Smooth muscle cell of the umbilical artery (primary cell): ENCODE results near the gene CES2. TPM values are rescaled to one million over a fixed set of nuclear protein-coding genes. Genes with fewer than 3 reads are reported as not detected.

Source experiments
- total RNA-seq: library from RNA; depleted of rRNA; stranded (reverse); fragments of >200 nt; gene quantifications from 2 replicates; pipeline ENCODE4 v1.2.3, GENCODE V29; 2014

Gene CES2
- 18.4 and 32.4 TPM in 2 replicates for total RNA-seq

DNA sequence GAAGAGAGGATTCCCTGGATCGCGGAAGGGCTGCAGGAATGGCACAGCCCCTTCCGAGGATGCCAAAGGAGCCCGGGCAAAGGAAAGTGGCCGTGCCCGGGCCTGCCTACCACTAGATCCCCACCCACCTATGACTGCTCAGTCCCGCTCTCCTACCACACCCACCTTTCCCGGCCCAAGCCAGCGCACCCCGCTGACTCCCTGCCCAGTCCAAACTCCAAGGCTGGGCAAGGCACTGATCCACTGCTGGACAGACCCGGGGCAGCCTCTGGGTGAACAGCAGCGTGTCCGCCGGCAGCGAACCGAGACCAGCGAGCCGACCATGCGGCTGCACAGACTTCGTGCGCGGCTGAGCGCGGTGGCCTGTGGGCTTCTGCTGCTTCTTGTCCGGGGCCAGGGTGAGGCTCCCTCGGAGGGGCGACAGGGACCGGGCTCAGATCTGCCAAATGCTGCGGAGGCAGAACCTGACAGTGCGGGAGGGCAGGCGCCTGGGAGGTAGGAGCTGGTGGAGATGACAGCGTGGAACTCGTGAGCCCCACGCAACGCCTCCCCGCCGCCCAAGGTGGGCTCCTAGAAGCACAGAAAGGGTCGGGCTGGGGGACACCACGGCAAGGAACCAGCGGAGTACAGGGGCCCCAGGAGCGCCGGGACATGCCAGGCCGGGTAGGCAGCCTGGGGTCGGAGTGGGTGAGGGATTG, at the start of gene CES2:
Gene CES2, plus strand, starts transcription at position 203 of the 698 bp plus-strand sequence. Its CDS starts 120 bp downstream, at position 323.

DNA sequence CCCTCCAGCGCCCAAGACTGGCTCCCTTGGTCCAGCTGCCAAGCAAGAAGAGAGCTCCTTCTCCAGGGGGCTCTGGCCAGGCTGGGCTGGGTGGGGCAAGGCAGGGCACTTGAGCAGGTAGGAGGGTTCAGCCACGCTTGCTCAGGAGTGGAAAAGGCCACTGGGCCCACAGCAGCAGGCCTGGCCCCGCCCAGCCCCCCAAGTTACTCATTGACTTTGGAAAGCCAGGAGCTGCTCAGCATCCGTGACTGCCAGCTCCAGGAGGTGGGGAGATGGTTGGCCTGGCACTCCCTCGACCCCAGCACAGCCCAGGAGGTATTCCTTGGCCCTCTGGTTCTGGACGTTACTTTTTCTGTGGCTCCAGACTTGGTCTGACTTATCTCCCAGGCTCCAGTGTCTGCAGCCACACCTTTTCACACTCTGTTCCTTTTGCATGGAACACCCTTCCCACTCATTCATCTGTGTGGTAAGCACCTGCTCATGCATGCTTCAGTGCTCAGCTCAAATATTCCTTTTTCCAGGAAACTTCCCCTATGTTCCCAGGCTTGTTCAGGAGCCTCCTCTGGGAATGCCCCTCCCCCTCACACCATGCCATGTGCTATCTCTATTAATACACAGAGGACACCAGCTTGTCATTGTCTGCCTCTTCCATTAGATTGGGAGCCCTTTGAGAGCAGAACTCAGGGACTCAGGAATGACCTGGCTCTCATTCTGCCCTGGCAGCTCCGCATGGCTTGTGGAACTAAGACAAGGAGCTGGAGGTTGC, 16.3 kb upstream of the CES2 start, which contains the start of gene CDH16:
Gene CDH16, minus strand, starts transcription at position 83 of the 766 bp plus-strand sequence. CDS start 820 bp downstream, outside the sequence.

DNA sequence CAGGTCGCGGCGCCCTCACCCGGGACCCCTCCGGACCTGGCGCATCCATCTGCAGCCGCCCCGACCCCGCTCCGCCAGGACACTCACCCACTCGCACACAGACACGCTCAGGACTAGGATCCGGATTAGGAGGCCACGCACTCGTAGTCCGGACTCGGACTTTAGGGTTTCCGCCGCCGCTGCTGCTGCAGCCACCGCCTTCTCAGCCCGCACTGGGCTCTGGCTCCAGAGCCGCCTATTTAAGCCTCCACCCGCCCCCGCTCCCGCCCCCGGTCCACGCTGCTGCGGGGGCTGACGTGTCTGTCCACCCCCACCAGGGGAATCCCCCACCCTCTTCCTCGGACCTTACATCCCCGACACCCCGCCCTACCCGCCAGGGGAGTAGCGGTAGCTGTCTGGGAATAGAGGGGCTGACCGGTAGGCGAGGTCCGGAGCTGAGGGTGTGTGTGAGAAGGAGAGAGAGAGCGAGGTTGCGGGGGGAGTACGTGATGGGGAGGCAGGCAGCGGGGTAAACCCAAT, 9.9 kb upstream of the CES2 start, which contains the start of gene RRAD:
Gene RRAD, minus strand, starts transcription at position 214 of the 519 bp plus-strand sequence. CDS start 356 bp downstream, outside the sequence.

GRCh38 chr16:66934138-66934838, 1.0 kb upstream of the CES2 start, which contains the start of gene CIAO2B:
TSS of gene CIAO2B (minus strand) at chr16:66934402. CDS start at chr16:66934364, 38 bp downstream.

DNA sequence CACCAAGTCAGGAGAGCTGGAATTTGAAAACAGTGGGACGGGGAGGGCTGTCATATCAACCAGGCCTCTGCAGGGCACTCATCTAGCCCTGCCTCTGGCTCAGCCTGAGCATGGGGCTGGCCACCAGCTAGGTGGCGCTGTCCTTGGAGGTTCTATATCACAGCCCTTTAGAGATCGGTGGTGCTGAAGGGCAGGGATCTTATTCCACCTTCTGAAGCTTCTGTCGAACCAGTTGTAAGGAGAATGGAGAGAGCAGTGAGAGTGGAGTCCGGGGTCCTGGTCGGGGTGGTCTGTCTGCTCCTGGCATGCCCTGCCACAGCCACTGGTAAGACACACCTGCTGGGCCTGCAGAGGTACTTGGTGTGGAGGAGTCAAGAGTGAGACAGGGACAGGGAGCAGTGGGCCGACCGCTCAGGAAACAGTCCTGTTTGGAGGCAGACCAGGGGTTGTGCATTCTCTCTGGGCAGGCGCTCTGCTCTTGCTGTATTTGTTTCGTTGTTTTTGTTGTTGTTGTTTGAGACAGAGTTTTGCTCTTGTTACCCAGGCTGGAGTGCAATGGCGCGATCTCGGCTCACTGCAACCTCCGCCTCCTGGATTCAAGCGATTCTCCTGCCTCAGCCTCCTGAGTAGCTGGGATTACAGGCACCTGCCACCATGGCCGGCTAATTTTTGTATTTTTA, 25.9 kb downstream of the CES2 start, which contains the start of gene CES3:
Gene CES3, plus strand, starts transcription at position 202 of the 680 bp plus-strand sequence. Its CDS starts 42 bp downstream, at position 244.

GRCh38 chr16:66988197-66988788, 53.0 kb downstream of the CES2 start, which contains the start of gene CES4A:
TSS of gene CES4A (plus strand) at chr16:66988589. CDS start at chr16:66988773, 184 bp downstream.

Other genes with a start within 250 kb of the CES2 start
- 17.5 and 23.0 TPM in 2 replicates for gene CMTM4, start 238.8 kb upstream of the CES2 start, total RNA-seq
- gene DYNC1LI2, start 183.9 kb upstream of the CES2 start, total RNA-seq, result 164 and 205 TPM in 2 replicates
- under 0.01 TPM in 1 of 2 replicates, not detected in the other for gene TERB1, start 133.9 kb upstream of the CES2 start, total RNA-seq
- gene NAE1, start 104.5 kb upstream of the CES2 start, total RNA-seq, result 63.5 and 78.5 TPM in 2 replicates
- gene CA7, start 91.1 kb upstream of the CES2 start, total RNA-seq, result not detected in 2 replicates
- gene PDP2, start 55.0 kb upstream of the CES2 start, total RNA-seq, result 8.0 and 20.1 TPM in 2 replicates
- not detected in 2 replicates for gene CDH16, start 16.6 kb upstream of the CES2 start, total RNA-seq
- 21.1 and 37.4 TPM in 2 replicates for gene RRAD, start 10.0 kb upstream of the CES2 start, total RNA-seq
- 139 and 204 TPM in 2 replicates for gene CIAO2B, start 1.1 kb upstream of the CES2 start, total RNA-seq
- 0.65 and 0.89 TPM in 2 replicates for gene CES3, start 25.8 kb downstream of the CES2 start, total RNA-seq
- 1.3 and 3.0 TPM in 2 replicates for gene CES4A, start 53.1 kb downstream of the CES2 start, total RNA-seq
- 98.3 and 162 TPM in 2 replicates for gene CBFB, start 93.6 kb downstream of the CES2 start, total RNA-seq
- gene PHAF1, start 174.4 kb downstream of the CES2 start, total RNA-seq, result 12.2 and 20.3 TPM in 2 replicates
- 33.4 and 51.1 TPM in 2 replicates for gene B3GNT9, start 215.5 kb downstream of the CES2 start, total RNA-seq
- 16.5 and 19.0 TPM in 2 replicates for gene TRADD, start 224.4 kb downstream of the CES2 start, total RNA-seq
- 11.6 and 13.1 TPM in 2 replicates for gene FBXL8, start 224.4 kb downstream of the CES2 start, total RNA-seq
- gene HSF4, start 229.2 kb downstream of the CES2 start, total RNA-seq, result 6.5 and 7.9 TPM in 2 replicates
- 21.1 and 22.9 TPM in 2 replicates for gene NOL3, start 235.0 kb downstream of the CES2 start, total RNA-seq
- gene MATCAP1, start 248.4 kb downstream of the CES2 start, total RNA-seq, result 9.8 and 12.4 TPM in 2 replicates